ENCODE measurements around the gene RASGRP4.
"Not testable (repeated sequence)": the region's sequence is repeated elsewhere in the genome, so short reads cannot be mapped to it uniquely, and the experiment has no call there.

The RASGRP4 gene

DNA sequence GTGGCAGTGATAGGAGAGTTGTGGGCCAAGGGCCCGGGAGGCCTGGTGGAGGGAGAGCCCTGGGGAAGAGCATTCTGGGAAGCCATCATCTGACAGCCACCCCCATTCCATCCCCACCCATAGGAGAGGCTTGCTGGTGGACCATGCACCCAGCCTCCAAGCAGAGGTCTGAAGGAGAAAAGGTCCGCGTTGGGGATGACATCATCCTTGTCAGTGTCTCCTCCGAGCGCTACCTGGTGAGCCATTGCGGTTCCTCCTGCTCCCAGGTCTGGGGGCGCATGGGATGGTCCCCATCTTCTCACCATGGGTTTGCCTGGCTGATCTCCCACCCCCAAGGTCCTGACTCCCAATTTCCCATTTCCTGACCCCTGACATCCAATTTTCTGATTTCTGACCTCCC is 18.0 kb upstream of the RASGRP4 start:
- no peak for DNase-seq

DNA sequence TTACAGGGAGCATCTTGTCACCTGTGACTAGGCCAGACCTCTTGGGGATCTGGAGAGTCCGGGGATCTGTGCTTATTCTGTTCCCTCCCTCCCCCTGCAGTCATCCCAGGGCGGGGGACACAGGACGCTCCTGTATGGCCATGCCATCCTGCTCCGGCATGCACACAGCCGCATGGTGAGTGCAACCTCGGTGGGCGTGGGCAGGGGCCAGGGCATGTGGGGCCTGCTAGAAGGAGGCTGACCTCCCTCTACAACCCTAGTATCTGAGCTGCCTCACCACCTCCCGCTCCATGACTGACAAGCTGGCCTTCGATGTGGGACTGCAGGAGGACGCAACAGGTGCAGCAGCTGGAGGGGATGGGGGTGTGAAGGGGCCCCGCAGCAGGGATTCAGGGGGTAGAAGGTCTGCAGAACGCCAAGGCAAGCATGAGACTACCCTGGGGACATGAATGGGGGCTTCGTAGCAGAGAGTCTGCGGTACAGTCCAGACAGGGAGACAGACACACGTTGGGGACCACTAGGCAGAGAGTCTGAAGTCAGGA is 17.5 kb upstream of the RASGRP4 start:
- no peak for DNase-seq

DNA sequence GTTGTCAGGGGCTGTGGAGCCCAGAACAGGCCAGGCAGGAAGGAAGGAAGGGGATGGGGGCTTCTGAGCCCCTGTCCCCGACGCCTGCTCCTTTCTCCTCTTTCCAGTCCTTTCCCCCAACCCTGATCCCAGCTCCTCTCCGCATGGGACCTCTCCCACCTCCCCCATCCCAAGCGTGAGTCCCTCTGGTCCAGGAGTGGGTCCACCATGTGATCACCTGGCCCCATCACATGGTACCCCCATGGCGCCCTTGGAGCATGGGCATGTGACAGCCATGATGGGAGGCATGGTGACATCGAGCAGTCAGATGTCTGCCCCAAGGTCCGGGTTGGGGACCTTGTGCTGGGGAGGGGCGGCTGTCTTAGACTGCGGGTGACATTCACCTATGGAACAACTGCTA is 16.7 kb upstream of the RASGRP4 start:
- DNase-seq: no peak

DNA sequence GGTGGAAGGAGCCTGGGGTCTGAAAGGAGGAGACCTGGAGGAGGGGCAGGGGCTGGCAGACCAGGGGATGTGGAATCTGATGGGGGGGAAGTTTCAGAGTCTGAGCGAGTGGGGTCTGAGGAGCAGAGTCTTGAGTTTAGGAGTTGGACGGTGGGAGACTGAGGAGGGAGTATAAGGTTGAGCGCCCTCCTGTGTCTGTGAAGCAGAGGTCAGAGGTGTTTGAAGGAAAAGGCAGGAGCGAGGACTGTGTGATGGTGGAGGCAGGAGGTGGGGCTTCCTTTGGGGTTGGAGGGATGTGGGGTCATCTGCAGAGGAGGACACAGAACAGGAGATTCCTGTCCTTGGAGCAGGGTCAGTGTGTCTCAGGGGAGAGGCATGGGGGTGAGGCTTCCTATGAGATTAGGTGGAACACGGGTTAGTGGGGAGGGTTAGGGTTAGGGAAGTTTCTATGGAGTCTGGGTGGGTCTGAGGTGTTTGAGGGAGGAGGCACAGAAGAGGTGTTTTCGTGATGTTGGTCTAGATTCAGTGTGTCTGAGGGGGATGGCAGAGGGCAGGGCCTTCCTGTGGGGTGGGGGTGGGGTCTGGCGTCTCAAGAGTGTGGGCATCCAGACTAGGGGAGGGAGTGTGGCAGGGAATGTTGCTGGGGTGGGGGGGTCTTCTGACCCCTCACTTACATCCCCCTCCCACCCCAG is 15.8 kb upstream of the RASGRP4 start:
- DNase-seq: no peak

DNA sequence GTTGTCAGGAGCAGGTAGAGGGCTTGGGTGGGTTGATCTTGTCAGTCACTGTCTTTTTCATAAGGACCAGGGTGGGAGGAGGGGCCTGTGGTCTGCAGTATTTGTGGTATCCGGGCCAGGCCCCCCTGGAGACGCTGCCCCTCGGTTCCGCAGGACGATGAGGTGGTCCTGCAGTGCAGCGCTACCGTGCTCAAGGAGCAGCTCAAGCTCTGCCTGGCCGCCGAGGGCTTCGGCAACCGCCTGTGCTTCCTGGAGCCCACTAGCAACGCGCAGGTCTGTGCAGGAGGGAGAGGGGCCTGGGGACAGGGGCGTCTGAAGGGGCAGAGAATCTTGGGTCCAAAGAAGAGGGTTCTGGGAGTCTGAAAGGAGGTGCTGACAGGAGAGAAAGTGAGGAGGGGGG is 14.6 kb upstream of the RASGRP4 start:
- no peak for DNase-seq

DNA sequence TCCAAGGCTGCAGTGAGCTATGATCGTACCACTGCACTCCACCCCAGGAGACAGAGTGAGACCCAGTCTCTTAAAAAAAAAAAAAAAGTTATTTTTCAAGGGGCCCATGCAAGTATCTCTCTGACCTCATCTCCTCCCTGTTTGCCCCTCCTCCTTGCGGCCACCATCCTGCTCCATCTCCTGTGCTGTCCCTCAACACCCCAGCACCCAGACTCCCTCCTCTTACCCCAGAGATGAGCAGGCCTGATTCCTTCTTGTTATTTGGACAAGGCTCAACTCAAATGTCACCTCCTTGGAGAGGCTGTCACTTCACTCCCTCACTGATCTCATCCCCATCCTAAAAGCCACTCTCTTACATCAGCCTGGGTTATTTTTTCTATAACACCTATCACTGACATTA is 11.9 kb upstream of the RASGRP4 start:
- DNase-seq: no peak

DNA sequence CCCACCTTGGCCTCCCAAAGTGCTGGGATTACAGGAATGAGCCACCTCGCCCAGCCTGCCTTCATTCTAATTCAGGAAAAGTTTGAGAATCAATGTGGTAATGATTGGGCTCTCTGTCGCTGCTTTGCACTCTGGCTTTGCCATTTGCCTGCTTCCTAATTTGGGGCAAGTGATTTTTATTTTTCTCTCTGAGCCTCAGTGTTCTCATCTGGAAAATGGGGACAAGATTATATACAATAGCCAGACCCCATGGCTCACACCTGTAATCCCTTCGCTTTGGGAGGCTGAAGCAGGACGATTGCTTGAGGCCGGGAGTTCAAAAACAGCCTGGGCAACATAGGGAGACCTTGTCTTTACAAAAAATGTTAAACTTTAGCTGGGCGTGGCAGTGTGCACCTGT is 11.3 kb upstream of the RASGRP4 start:
- DNase-seq: no peak

DNA sequence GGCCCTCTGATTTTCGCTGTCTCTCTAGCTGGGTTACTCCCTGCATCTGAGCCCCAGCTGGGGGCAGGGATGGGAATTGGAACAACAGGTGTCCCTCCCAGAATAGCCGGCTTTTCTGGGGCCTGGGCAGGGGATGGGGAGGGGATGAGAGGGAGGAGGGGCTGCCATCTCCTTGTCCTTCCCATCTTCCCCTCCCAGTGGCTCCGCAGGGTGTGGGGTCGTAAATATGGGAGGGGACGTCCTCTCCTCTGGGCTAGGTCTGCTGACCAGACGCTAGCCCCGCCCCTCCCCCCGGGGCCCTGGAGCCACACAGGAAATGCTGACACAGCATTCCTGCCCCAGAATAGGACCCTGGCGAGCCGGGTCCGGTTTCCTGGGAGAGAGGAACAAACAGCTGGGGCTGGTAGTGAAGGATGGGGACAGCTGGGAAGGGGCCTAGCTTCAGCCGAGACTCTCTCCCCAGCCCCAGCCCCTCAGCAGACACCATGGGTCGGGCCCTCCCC is 8.6 kb upstream of the RASGRP4 start:
- DNase-seq: no peak

DNA sequence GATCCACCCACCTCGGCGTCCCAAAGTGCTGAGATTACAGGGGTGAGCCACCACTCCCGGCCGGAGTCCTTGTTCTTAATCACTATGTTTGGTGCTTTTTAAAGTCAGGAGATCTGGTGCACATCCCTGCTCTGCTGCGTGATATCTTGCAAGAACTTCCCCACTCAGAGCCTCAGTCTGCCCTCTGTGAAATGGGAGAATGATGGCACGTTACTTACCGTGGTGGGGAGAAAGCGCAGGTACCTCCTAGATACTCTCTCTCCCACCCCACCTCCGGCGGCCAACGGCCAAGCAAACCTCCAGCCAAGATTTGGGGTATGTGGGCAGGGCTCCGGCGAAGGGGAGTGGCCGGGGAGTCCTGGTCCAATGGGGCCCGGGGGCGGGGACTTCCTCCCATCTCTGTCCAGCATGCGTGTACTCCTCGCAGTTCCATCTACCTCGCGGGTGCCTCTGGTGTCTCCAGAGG is 7.3 kb upstream of the RASGRP4 start, which contains the start of gene RYR1:
TSS of gene RYR1 (plus strand) at position 424 of the 466 bp plus-strand sequence. CDS start 139 bp downstream, outside the sequence.
- no peak for DNase-seq

DNA sequence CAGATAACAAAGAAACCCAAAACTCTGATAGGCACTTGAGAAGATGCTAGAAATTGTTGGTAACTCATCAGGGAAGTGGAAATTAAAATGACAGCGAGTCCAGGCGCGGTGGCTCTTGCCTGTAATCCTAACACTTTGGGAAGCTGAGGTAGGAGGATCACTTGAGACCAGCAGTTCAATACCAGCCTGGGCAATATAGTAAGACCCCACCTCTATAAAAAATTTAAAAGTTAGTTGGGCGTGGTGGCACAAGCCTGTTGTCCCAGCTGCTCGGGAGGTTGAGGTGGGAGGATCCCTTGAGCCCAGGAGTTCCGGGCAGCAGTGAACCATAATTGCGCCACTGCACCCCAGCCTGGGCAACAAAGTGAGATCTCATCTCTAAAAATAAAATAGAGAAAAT is 4.9 kb upstream of the RASGRP4 start:
- no peak for DNase-seq

DNA sequence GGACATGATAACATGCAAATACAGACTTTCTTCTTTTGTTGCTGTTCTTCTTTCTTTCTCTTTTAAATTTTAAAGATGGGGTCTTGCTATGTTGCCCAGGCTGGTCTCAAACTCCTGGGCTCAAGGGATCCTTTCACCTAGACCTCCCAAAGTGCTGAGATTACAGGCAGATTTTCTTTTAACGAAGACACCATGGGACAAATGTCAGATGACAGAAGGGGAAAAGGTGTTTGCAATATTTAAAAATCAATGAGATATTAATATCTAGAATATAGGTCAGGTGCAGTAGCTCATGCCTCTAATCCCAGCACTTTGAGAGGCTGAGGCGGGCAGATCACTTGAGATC is 3.8 kb upstream of the RASGRP4 start:
- DNase-seq: no peak

DNA sequence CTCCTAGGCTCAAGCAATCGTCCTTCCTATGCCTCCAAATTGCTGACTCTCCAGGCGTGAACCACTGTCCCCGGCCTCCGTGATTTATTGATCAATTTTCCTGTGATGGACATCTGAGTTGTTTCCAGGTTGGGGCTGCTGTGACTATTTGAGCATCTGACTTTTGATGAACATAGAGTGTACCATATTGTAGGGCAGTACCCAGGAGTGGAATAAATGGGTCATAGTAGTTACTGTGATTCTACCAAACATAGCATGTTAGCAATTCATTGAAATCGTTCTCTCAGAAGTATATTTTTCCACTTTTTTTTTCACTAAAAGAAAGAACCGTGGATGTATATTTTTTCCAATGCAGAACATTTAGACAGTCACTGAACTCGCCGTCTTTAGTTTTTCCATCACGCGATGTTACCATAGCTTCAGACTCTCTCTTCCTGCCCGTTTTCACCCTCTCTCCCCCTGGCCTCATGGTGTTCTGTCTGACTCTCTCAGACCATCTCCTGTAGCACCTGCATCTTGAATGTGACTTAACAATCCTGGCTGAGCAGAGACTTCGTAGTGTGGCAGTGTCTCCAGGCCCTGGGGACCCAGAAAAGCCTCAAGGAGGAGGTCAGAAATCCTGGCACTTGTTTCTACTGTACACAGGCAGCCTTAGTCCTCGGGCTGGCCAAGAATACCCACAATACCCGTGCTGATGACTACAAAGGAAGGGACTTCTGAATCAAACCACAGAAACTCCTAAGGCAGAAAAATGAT is 3.2 kb upstream of the RASGRP4 start:
- no peak for DNase-seq

DNA sequence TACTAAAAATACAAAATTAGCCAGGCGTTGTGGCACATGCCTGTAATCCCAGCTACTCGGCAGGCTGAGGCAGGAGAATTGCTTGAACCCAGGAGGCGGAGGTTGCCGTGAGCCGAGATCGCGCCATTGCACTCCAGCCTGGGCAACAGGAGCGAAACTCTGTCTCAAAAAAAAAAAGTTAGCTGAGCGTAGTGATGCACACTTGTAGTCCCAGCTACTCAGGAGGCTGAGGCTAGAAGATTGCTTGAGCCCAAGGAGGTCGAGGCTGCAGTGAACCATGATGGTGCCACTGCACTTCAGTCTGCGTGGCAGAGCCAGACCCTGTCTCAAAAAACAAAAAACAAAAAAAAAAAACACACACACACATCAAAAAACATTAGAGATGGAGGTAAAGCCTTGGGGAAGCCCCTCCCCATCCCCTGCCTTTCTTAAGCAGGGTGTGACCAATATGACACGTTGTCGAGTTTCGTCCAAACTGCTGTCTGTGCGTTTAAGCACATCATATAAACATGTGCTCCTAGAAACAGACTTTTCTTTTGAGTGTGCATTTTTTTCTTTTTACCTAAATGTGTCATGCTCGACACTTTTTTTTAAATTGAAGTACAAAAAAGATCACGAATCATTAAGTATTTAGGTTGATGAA is 1.1 kb upstream of the RASGRP4 start:
- not testable (repeated sequence) for DNase-seq

DNA sequence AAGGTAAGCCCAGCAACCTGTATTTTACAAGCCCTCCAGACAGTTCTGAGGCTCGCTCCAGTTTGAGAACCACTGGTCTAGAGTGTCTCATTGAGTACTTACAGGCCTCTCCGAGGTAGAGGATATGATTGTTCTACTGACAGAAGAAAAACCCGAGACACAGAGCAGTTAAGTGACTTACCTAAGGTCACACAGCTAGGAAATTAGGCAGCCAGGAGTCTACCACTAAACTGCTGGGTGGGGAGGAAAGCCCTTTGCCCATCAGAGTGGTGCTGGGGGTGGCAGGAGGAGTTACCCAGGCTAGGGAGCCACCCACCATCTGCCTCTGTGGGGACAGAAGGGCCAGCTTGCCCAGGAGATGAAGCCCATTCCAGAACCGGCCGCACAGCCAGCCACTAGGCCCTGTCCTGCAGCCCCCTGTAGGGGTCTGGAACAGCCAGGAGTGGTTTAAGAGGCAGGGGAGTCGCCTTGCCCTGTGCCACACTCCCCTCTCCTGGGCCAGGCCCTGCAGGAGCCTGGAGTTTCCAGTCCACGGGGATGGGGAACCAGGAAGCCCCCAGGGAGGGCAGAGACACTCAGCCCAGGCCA is 703 bp downstream of the RASGRP4 start:
- DNase-seq: no peak

DNA sequence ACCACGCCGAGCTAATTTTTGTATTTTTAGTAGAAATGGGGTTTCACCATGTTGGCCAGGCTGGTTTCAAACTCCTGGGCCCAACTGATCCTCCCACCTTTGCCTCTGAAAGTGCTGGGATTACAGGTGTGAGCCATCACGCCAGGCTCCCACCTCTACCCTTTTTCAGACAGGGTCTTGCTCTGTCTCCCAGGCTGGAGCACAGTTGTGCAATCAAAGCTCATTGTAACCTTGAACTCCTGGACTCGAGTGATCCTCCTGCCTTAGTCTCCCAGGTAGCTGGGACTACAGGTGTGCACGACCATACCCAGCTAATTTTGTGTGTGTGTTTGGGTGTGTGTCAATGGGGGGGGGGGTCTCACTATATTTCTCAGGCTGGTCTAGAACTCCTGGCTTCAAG is 1.7 kb downstream of the RASGRP4 start:
- no peak for DNase-seq

DNA sequence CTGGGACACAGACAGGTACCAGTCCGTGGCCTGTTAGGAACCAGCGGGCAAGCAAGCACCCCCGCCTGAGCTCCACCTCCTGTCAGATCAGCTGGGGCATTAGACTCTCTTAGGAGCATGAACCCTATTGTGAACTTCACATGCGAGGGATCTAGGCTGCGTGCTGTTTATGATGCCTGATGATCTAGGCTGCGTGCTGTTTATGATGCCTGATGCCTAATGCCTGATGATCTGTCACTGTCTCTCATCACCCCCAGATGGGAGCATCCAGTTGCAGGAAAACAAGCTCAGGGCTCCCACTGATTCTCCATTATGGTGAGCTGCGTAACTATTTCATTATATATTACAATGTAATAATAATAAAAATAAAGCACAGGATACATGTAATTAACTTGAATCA is 3.6 kb downstream of the RASGRP4 start:
- DNase-seq: no peak

DNA sequence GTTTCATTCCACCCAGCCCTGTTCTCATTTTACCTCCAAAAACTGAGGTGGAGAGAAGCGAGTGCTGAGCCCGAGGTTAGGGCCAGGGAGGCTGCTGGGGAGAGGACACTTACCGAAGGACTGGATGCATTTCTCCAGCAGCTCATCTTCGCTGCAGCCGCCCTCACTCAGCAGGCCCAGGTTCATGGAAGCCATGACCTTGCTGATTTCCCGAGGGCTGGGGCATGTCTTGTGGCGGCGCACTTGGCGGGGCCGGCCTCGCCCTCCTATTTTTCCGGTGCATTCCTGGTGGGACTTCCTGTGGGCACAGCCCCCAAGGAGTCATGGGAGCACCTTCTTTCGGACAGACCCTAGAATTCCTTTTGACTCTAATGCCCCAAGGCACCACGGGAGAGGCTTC is 4.2 kb downstream of the RASGRP4 start:
- no peak for DNase-seq

DNA sequence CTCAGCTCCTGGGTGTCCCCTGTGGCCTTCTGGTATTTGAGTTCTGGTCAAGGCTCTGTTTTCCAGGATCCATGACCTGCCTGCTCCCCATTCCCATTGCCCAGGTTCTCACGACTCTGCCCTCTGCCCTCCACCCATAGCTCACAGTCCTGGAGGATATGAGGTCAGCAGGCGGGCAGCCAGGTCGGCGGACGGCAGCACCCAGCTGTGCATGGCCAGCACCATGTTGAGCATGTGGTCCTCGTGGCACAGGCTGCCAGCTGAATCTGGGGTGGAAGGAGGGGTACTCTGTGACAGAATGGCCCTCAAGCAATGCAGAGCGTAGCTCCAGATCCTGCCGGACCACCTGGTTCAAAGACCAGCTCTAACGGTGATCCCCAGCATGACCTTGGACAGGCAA is 5.1 kb downstream of the RASGRP4 start:
- DNase-seq: no peak

DNA sequence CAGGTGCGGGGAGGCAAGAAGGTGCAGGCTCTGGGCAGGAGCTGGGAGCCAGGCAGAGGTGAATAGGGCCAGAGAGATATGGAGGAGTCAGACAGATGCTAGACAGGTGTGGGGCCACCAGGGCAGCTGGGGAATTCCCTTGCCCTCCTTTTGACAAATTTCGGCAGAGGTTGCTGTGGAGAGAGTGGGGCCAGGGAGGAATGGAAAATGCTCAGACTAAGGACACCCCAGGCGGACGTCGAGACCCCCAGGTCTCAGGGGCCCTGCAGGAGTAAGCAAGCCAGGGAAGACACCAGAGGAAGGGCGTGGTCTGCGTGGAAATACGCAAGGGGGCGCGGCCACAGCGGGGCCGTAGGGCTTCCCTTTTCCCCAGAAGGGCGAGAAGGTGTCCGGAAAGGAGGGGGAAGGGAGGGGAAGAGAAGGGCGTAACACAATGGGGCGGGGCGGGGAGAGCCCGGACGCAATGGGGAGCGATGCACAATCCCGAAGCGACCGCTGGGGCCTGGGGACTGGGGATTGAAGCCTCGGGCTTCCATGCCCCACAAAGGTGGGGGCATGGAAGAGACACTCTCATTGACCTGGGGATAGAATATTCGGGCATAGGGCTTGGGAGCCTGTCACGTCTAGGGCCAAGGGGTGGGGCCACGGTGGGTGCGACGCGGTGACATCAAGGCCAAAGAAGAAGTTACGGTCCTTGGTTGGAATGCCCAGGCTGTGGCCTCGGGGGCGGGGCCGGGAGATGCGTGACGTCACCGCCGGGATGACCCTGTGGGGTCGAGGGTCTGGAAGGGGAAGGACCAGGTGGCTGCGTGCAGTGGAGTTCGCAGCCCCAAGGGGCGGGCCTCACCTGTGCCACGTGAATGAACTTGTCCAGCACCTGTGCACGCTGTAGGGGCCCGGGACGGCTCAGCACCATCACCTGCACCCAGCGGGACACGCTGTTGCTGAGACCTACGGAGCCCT is 8.2 kb downstream of the RASGRP4 start:
- DNase-seq: no peak

DNA sequence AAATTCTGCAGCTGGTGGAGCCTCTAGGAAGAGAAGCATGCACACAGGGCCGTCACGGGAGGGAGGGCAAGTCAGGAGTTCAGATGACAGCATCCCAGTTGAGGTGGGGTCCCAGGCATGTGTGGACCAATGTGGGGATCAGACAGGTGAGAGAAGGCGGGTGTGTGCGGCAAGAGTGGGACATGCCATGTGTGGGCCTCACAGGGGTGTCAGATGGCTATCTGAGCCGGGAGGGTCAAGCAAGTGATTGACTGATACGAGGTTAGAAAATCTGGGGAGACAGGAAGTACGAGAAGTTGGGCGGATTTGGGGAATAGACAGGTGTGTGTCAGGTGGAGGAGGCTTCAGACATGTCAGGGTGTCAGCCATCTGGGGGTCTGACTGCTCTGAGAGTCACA is 8.9 kb downstream of the RASGRP4 start:
- no peak for DNase-seq

DNA sequence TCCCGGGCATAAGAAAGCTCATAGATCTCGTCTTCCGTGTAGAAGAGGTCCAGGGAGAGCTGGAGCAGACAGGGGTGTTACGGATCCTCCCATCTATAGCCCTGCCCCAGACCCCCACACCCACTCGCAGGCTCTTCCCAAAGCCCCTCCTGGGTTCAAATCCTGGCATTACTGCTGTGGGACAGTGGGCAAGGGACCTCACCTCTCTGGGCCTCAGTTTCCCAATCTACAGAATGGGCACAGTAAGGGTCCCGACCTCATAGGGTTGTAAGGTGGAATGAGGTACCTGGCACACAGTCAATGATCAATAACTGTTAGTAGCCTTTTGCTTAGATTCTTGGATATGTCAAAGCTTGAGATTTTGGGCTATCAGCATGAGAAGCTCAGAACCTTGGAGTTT is 12.6 kb downstream of the RASGRP4 start:
- no peak for DNase-seq

DNA sequence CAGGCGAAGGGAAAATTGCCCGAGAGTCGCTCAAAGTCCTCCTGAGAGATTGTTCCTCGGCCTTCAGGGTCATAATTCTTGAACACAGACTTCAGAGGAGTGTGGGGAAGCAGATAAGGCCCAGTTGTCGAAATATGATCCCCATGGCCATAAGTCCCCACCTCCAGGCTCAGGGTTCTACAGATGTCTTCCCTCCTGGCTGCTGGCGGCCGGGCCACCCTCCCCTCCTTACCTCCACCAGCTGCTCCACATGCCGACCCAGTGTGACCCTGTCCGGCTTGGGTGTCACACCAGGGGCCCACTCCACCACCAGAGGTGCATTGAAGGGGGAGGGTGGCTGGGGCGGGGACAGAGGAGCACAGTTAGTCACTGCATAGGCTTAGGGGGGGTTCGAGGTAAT is 13.1 kb downstream of the RASGRP4 start:
- no peak for DNase-seq

Data from NCI-H1048 (cell line).